Cardiac ventricle fibroblast (primary cell): ENCODE results near the gene MOSMO. TPM values are rescaled to one million over a fixed set of nuclear protein-coding genes. Genes with fewer than 3 reads are reported as not detected.

Source experiments
- total RNA-seq: library from RNA; depleted of rRNA; stranded (reverse); fragments of >200 nt; gene quantifications from 2 replicates; pipeline ENCODE4 v1.2.3, GENCODE V29; 2015

MOSMO gene
- 11.2 and 12.7 TPM in 2 replicates for total RNA-seq

GRCh38 chr16:22007509-22008214, at the start of gene MOSMO:
Gene MOSMO (plus strand): TSS chr16:22008111. CDS start chr16:22008302, 191 bp downstream.

GRCh38 chr16:22092143-22092933, 84.4 kb downstream of the MOSMO start, which contains the start of gene VWA3A:
Gene VWA3A (plus strand): TSS chr16:22092541. CDS start chr16:22092638, 97 bp downstream.

Other genes starting within 250 kb of the MOSMO start
- 4.9 and 8.6 TPM in 2 replicates for gene NPIPB4, start 150.4 kb upstream of the MOSMO start, total RNA-seq
- gene UQCRC2, start 54.8 kb upstream of the MOSMO start, total RNA-seq = 99.5 and 116 TPM in 2 replicates
- gene PDZD9, start 7.0 kb upstream of the MOSMO start, total RNA-seq = not detected in 2 replicates
- 0.15 TPM in 1 of 2 replicates, not detected in the other for gene VWA3A, start 84.4 kb downstream of the MOSMO start, total RNA-seq
- gene SDR42E2, start 154.4 kb downstream of the MOSMO start, total RNA-seq = not detected in 2 replicates
- gene EEF2K, start 198.2 kb downstream of the MOSMO start, total RNA-seq = 22.3 and 23.0 TPM in 2 replicates